HK-2 (cell line): ENCODE data around the gene MYCT1.
"Not testable (repeated sequence)": the region's sequence is repeated elsewhere in the genome, so short reads cannot be mapped to it uniquely, and the experiment has no call there.

Source experiments
- DNase-seq: peaks from one replicate; pipeline ENCODE4 v3.0.0-alpha.2; 2018; ENCODE audit not compliant: unreplicated experiment

MYCT1 gene, protein sequence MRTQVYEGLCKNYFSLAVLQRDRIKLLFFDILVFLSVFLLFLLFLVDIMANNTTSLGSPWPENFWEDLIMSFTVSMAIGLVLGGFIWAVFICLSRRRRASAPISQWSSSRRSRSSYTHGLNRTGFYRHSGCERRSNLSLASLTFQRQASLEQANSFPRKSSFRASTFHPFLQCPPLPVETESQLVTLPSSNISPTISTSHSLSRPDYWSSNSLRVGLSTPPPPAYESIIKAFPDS

DNA sequence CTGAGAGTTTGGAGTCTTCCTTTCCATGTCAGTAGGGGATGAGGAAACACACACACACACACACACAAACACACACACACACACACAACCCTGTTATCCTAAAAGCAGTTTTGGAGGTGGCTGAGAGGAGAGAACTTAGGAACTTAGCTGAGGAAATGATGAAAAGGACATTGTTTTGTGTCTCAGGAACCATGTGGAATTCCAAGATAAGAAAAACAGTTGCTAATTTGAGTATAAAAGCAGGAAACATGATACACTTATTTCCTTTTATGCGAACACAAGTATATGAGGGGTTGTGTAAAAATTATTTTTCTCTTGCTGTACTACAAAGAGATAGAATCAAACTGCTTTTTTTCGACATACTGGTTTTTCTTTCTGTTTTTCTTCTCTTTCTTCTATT lies at the start of gene MYCT1:
MYCT1 (plus strand) TSS at position 264 of the 400 bp plus-strand sequence; CDS start at position 270, 6 bp downstream.
- no peak for DNase-seq

- no peak for DNase-seq
These were observed 49.6 kb upstream of the MYCT1 start for GRCh38 chr6:152648105-152648504.

- no peak for DNase-seq
These were observed 45.7 kb upstream of the MYCT1 start for GRCh38 chr6:152651986-152652385.

GRCh38 chr6:152661776-152662175 lies 35.9 kb upstream of the MYCT1 start:
- DNase-seq: no peak

DNA sequence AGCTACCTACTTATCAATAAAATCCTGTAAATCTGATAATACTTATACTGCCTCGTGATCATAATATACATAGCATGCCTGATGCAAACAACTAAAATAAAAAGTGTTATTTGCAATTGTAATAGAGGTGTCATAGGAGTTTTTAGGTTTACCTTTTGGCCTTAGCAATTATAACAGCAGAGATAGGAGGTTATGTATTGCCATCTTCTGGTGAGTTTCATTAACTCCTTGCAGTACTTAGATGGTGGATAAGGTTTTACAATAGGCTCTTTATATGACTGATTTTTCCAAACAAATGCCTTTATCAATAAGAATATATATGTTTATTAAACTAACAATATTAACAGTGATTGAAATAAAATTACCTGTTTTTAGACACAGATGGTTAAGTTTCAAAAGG lies 27.8 kb upstream of the MYCT1 start:
- DNase-seq: no peak

DNA sequence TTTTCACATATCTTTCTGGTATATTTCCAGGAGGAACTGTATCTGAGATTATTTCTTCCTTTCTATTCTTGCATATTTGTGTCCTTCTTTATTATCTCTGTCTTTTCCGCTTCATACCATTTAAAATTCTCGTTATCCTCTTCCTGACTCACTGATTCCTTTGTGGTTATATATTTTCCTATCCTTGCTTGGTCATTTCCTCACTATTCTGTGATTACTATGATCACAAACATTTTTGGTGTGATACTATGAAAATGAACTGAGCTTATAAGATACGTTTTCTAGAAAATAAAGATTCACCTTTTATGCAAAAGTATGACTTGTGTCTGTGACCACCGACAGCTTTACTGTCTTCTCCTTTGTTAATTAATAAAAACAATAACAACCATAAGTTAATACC lies 26.5 kb upstream of the MYCT1 start:
- DNase-seq: no peak

DNA sequence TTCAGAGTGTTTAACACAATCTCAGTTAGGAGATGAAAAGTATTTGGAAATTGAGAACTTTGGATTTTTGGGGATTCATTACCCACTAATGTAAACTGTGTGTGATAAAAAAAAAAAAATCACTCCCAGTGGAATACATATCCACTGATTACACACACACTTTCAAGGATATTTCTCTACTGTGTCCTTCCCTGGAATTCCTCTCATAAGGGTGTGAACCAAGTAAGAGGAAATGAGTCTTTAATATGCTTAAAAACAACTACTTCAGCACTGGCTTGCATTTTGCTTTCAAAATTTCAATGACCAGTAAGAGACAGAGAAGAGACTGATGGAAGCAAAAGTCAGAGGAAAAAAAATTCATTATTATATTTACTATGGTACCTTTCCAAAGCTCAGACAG lies 24.5 kb upstream of the MYCT1 start:
- DNase-seq: no peak

- no peak for DNase-seq
These were observed 17.5 kb upstream of the MYCT1 start for GRCh38 chr6:152680151-152680550.

GRCh38 chr6:152680879-152681517 lies 16.7 kb upstream of the MYCT1 start:
- DNase-seq: no peak

- DNase-seq: no peak
These were observed 15.6 kb upstream of the MYCT1 start for GRCh38 chr6:152682141-152682540.

- not testable (repeated sequence) for DNase-seq
These were observed 14.8 kb upstream of the MYCT1 start for GRCh38 chr6:152682935-152683334.

- no peak for DNase-seq
These were observed 11.9 kb upstream of the MYCT1 start for GRCh38 chr6:152685819-152686218.

- DNase-seq: no peak
These were observed 2.2 kb upstream of the MYCT1 start for GRCh38 chr6:152695372-152696045.

- no peak for DNase-seq
These were observed 1.2 kb upstream of the MYCT1 start for GRCh38 chr6:152696522-152696921.

DNA sequence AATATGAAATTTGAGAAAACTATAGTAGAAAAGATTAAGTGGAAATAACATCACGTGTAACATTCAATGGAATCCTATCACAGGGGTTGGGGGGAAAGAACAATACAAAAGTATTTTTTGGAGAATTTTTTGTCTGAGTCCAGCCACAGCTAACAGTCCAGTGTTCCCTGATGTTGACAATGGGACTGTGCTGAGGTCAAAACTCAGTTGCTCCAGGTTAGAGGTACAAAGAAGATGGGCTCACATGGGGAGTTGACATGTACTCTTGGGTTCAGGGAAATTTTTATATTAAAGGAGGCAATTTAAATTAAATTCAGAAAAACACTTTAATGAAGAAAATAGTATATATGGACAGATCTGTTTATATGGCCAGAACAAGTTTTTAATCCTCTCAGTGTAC lies 995 bp downstream of the MYCT1 start:
- no peak for DNase-seq

GRCh38 chr6:152700427-152700826 lies 2.7 kb downstream of the MYCT1 start:
- no peak for DNase-seq

- DNase-seq: no peak
These were observed 3.6 kb downstream of the MYCT1 start for GRCh38 chr6:152701081-152701862.

DNA sequence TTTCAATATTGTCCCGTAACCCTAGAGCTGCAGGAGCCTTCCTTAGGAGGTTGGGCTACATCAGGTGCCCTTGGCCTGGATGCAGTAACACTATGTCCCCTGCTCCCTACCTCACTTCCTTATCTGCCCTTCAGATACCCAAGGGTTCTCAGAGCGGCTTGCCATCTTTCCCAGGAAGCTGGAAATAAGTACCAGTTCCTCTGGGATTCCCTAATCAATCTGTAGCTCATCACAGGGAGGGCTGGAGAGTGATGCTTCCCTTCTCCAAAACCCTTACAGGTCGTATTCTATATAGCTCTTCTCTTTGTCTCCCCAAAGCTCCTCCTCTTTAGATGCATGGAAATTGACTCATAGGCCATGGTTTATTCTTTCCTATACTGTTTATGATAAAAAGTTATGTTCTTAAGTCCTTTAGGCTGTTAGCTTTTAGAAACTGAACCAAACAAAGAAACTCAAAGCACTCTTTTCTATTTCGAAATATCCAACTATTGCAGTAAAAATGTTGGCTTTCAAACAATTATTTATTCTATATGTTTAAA lies 4.2 kb downstream of the MYCT1 start:
- no peak for DNase-seq

- DNase-seq: not testable (repeated sequence)
These were observed 6.1 kb downstream of the MYCT1 start for GRCh38 chr6:152703750-152704149.

- no peak for DNase-seq
These were observed 7.6 kb downstream of the MYCT1 start for GRCh38 chr6:152705327-152705726.

- DNase-seq: no peak
These were observed 18.6 kb downstream of the MYCT1 start for GRCh38 chr6:152716322-152716721.

DNA sequence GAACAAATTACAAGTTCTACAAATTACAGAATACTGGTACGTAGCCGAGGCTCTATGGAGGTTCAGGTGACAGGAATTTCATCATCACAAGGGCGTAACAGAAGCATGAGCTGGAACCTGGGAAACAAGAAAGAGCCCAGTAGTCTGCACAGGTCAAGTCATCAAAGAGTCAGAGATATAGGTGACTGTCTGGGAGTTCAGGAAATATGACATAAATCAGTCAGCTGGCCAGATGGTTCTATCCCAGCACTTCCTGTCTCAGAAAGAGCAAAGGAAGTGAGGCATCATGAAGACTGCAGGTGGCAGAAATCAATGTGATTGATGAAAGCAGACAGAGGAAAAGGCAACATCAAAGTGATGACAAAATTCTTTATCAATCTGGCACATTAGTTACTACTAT lies 23.3 kb downstream of the MYCT1 start:
- DNase-seq: no peak
